ENCODE results near the gene ASXL1.
"Not testable (repeated sequence)": the region's sequence is repeated elsewhere in the genome, so short reads cannot be mapped to it uniquely, and the experiment has no call there.

Gene ASXL1

GRCh38 chr20:32357869-32358631, at the start of gene ASXL1:
Gene ASXL1, plus strand, starts transcription at chr20:32358331. Its CDS starts 445 bp downstream, at chr20:32358776.
- peak; percentile 81 to 91 for DNase-seq

GRCh38 chr20:32312718-32313424, 45.3 kb upstream of the ASXL1 start:
- no peak for DNase-seq

DNA sequence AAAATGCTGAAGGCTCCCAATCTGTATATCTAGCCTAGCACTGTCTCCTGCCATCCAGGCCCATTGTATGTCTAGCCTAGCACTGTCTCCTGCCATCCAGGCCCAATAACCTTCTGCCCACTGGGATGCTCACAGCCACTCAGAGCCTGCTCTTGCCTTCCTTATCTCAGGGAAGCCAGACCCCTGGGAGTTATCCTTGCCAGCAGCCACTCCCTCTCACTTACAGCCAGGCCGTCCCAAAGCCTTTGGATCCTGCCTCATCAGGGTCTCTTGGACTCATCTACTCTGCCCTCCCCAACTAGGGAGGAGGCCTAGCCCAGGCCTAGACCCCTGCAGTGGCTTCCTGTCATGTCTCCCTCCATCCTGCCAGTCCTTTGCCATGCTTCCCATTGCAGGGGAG, 43.4 kb upstream of the ASXL1 start:
- DNase-seq: no peak

GRCh38 chr20:32315399-32315798, 42.7 kb upstream of the ASXL1 start:
- no peak for DNase-seq

DNA sequence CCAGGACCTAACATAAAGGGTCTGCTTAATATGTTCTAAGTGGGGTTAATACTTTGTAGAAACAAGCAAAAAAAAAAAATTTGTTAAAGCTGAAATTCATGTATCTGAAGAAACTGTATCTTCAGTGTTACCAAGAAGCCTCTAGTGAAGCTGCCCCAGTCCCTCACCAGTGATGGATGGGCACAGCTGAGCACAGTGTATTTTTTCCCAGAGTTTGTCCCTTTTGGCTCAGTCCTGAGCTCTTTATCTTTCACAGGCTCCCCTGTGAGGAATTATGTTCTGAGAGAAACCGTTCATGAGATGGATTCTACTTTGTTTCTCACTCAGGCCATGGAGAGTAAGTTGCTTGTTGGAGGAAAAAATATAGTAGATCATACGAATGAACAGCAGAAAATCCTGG, 42.2 kb upstream of the ASXL1 start:
- no peak for DNase-seq

DNA sequence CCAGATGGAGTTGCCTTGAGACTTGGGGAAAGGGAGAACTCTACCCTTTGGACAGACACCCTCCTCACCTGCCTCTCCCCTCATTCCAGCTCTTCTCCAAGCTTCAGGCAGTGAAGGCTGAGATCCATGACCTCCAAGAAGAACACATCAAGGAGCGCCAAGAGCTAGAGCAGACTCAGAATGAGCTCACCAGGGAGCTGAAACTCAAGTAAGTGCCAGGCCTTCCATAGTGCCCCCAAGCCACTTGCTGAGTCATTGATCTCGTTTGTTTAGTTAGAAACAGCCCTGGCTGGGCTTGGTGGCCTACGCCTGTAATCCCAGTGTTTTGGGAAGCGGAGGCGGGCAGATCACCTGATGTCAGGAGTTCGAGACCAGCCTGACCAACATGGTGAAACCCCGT, 41.5 kb upstream of the ASXL1 start:
- DNase-seq: no peak

- DNase-seq: no peak
Measured at GRCh38 chr20:32319100-32319499, 39.0 kb upstream of the ASXL1 start.

DNA sequence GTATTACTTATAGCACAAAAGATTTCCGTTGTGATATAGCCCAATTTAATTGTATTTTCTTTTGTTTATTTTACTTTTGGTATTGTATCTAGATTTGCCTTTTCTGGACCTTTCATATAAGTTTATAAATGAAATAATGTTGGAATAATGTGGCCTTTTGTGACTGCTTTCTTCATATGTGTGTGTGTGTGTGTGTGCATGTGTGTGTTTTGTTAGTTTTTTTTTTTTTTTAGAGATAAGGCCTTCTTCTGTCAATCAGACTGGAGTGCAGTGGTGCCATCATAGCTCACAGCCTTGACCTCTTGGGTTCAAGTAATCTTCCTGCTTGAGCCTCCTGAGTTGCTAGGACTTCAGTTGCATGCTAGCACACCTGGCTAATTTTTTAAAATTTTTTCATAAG, 37.8 kb upstream of the ASXL1 start:
- DNase-seq: no peak

GRCh38 chr20:32321390-32321789, 36.7 kb upstream of the ASXL1 start:
- no peak for DNase-seq

DNA sequence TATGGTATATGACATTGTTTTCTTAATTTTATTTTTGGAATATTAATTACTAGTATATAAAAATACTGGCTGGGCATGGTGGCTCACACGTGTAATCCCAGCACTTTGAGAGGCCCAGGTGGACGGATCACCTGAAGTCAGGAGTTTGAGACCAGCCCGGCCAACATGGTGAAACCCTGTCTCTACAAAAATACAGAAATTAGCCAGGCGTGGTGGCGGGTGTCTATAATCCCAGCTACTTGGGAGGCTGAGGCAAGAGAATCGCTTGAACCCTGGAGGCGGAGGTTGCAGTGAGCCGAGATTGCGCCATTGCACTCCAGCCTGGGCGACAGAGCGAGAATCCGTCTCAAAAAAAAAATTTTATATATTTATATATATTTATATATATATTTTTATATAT, 35.9 kb upstream of the ASXL1 start:
- DNase-seq: not testable (repeated sequence)

DNA sequence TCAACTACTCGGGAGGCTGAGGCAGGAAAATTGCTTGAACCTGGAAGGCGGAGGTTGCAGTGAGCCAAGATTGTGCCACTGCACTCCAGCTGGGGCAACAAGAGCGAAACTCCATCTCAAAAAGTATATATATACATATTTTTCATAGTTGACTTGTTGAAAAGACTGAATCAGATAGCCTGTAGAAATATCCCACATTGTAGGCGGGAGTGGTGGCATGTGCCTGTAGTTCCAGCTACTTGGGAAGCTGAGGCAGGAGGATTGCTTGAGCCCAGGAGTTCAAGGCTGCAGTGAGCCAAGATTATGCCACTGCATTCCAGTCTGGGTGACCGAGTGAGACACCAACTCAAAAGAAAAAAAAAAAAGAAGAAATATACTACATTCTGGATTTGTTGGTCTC, 34.4 kb upstream of the ASXL1 start:
- not testable (repeated sequence) for DNase-seq

DNA sequence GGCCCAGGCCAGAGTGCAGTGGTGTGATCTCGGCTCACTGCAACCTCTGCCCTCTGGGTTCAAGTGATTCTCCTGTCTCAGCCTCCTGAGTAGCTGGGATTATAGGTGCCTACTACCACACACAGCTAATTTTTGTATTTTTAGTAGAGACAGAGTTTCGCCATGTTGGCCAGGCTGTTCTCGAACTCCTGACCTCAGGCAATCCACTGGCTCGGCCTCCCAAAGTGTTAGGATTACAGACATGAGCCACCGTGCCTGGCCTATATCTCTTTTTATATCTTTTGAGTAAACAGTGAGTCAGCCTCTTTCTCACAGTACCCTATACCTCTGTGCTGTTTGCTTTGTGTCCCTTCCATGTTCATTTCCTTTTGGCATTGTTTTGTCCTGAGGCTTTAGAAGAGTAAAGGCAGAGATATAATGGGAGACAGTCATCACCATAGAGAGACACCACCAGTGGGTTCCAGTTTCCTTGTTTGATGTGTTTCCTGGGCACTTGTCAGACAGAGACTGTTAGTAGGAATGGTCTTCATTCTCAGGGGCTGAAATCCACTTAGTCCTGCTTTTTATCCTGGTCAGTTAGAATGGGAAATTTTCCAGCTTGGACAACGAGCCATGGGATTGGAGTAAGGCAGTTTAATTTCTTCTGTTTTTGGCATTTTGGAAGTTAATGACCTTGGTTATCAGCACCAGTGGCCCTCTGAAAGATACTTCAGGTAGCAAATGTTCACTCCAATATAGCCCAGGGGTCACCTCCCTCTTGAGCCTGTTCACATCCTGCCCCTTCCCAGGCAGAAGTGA, 32.2 kb upstream of the ASXL1 start:
- no peak for DNase-seq

DNA sequence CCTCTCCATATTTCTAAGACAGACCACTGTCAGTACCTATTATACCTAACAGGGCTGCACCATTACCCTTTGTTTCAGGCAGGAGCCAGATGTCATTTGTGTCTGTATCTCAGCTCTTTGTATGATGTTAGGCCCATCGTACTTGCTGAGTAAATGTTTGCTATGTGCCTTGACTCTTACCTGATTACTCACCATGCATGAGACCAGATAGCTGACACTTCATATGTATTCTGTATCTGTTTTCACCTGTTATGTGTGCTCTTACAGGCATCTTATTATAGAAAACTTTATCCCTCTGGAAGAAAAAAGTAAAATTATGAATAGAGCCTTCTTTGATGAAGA, 31.7 kb upstream of the ASXL1 start:
- no peak for DNase-seq

GRCh38 chr20:32327087-32327681, 30.9 kb upstream of the ASXL1 start:
- DNase-seq: no peak

DNA sequence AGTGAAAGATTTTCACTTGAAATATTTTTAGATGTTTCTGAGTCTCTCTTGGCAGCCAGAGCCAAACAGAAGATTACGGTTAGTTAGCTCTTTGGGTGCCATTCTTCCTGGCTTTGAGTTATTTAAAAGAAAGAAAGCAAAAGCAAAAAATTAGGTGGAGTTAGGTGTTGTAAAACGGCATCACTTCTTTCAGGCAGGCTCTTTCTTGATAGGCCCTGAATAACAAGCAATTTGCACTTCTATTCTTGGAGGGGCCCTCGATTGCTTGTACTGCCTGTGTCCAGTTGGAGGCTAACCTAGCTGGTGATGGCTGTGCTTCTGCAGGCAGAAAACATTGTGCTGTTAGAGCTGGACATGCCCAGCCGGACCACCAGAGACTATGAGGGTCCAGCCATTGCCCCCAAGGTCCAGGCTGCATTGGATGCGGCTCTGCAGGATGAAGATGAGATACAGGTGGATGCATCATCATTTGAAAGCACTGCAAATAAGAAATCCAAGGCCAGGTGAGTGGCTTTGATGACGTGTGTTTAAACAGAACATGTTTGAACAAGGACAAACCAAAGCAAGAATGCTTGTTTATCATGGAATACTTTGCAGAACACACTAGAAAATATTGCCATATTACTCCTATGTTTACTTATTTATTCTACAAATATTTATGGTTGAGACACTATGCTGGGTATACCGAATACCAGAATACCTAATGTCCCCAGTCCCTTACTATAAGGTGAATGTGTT, 28.1 kb upstream of the ASXL1 start:
- no peak for DNase-seq

DNA sequence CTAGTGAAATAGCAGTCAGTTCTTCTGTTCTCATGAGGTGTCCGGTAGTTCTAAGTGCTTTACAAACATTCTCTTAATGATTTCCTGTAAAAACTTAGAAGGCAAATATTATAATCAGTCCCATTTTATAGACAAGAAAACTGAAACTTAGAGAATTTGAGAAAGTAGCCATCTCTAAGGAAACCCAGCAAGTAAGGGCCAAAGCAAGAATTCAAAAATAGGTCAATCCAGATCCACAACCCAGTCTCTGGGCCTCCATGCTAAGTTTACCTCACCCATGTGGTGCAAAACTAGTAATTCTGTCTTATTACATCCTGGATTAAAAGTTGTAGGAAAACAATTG, 27.6 kb upstream of the ASXL1 start:
- DNase-seq: no peak

- no peak for DNase-seq
Measured at GRCh38 chr20:32332614-32333013, 25.5 kb upstream of the ASXL1 start.

- DNase-seq: no peak
Measured at GRCh38 chr20:32333181-32333987, 24.7 kb upstream of the ASXL1 start.

GRCh38 chr20:32333988-32334885, 23.9 kb upstream of the ASXL1 start:
- no peak for DNase-seq

GRCh38 chr20:32336918-32337347, 21.2 kb upstream of the ASXL1 start:
- DNase-seq: no peak

Measured in cerebellar nuclear complex (tissue), 1 donor.